ENCODE measurements around the gene IL1RAP.

The IL1RAP gene

GRCh38 chr3:190491533-190492054 lies 22.3 kb upstream of the IL1RAP start:
- no peak for TF ChIP-seq CTCF (IDR thresholded peaks at IDR 0.05; ENCODE audit: extremely low read depth, missing control alignments)
- no peak for DNase-seq (ENCODE audit: low spot score)

GRCh38 chr3:190492129-190492528 lies 21.8 kb upstream of the IL1RAP start:
- DNase-seq (ENCODE audit: low spot score) = no peak
- no peak for TF ChIP-seq CTCF (IDR thresholded peaks at IDR 0.05; ENCODE audit: extremely low read depth, missing control alignments)

GRCh38 chr3:190492966-190493365 lies 20.9 kb upstream of the IL1RAP start:
- no peak for TF ChIP-seq CTCF (IDR thresholded peaks at IDR 0.05; ENCODE audit: extremely low read depth, missing control alignments)
- no peak for DNase-seq (ENCODE audit: low spot score)

- TF ChIP-seq CTCF (IDR thresholded peaks at IDR 0.05; ENCODE audit: extremely low read depth, missing control alignments) = no peak
- no peak for DNase-seq (ENCODE audit: low spot score)
These were observed 19.0 kb upstream of the IL1RAP start for GRCh38 chr3:190494907-190495306.

GRCh38 chr3:190495354-190495753 lies 18.5 kb upstream of the IL1RAP start:
- no peak for TF ChIP-seq CTCF (IDR thresholded peaks at IDR 0.05; ENCODE audit: extremely low read depth, missing control alignments)
- no peak for DNase-seq (ENCODE audit: low spot score)

GRCh38 chr3:190495796-190496195 lies 18.1 kb upstream of the IL1RAP start:
- no peak for DNase-seq (ENCODE audit: low spot score)
- no peak for TF ChIP-seq CTCF (IDR thresholded peaks at IDR 0.05; ENCODE audit: extremely low read depth, missing control alignments)

GRCh38 chr3:190496859-190497258 lies 17.0 kb upstream of the IL1RAP start:
- TF ChIP-seq CTCF (IDR thresholded peaks at IDR 0.05; ENCODE audit: extremely low read depth, missing control alignments) = no peak
- no peak for DNase-seq (ENCODE audit: low spot score)

All from GM20000 (cell line).